Endothelial cell of umbilical vein (primary cell): ENCODE measurements around the gene KANSL1. TPM values are rescaled to one million over a fixed set of nuclear protein-coding genes. Genes with fewer than 3 reads are reported as not detected.

Experiments used
- BruUV-seq: library from RNA; stranded (reverse); fragments of 400-500 nt; replicated peaks from 2 replicates; lab custom pipeline; 2021; lab: Mats Ljungman, UMichigan
- CTCF ChIA-PET: fragments of 300-600, 350-600 bp; sonication (Branson Sonifier 250); formaldehyde crosslinking; loops from one replicate; lab custom pipeline; 2021; ENCODE audit warnings: antibody characterized with exemption, inconsistent platforms; lab: Charles Lee
- POLR2A ChIA-PET: fragments of 300-600, 350-600 bp; sonication (Branson Sonifier 250); formaldehyde crosslinking; loops from one replicate; lab custom pipeline; 2021; ENCODE audit warnings: antibody characterized with exemption, inconsistent platforms; lab: Charles Lee
- DNase-seq: peaks from one replicate; pipeline ENCODE4 v3.0.0-alpha.2; 2011; ENCODE audit warnings: low read depth, low spot score
- FAIRE-seq: peaks from 2 replicates; lab custom pipeline; 2011; peaks lifted over from hg19 to GRCh38; lab: Jason Lieb, UNC
- H2AFZ ChIP-seq: 2 replicates; pipeline ENCODE4 v1.6.0; 2012; ENCODE audit warnings: low read depth, low read length, control low read depth, inconsistent platforms
- H3K27ac ChIP-seq: 2 replicates; pipeline ENCODE4 v1.5.1; 2011; ENCODE audit warnings: low read depth, mild to moderate bottlenecking, control low read depth, low read length, moderate library complexity; ENCODE audit not compliant: insufficient read depth
- H3K27me3 ChIP-seq, 2 experiments: 2 replicates each; pipeline versions ENCODE4 v1.6.0 to v1.6.1; 2011; ENCODE audit warnings: low read length in 2 of 2, mixed read lengths in 1 of 2; ENCODE audit not compliant: control insufficient read depth in 2 of 2, insufficient read depth in 2 of 2
- H3K36me3 ChIP-seq, 2 experiments: 2 replicates in 1 of 2; 3 replicates in 1 of 2; pipeline ENCODE4 v1.5.1; 2011; ENCODE audit warnings: low read length in 2 of 2, mild to moderate bottlenecking in 1 of 2, moderate library complexity in 1 of 2; ENCODE audit not compliant: control insufficient read depth in 2 of 2, insufficient read depth in 2 of 2; ENCODE audit errors: extremely low read depth in 1 of 2
- H3K4me1 ChIP-seq: 3 replicates; pipeline ENCODE4 v1.5.1; 2011; ENCODE audit warnings: mild to moderate bottlenecking, low read length; ENCODE audit not compliant: control insufficient read depth, insufficient read depth; ENCODE audit errors: extremely low read depth
- H3K4me2 ChIP-seq: 2 replicates; pipeline ENCODE4 v1.6.1; 2011; ENCODE audit warnings: low read length, control low read depth, mixed read lengths; ENCODE audit not compliant: insufficient read depth
- H3K4me3 ChIP-seq, 3 experiments: fragments of 200-600 bp in 1 of 3; sonication (generic), shearing (Covaris generic) in 1 of 3; replicated peaks in 1 of 3; 2 replicates each; pipeline ENCODE4 v1.5.1; 2011 to 2016; ENCODE audit warnings: control low read depth in 3 of 3, low read length in 3 of 3, mild to moderate bottlenecking in 2 of 3, inconsistent platforms in 1 of 3, low read depth in 1 of 3, moderate library complexity in 1 of 3; ENCODE audit not compliant: insufficient read depth in 1 of 3
- H3K79me2 ChIP-seq: 2 replicates; pipeline ENCODE4 v1.6.0; 2012; ENCODE audit warnings: low read length, inconsistent platforms; ENCODE audit not compliant: control insufficient read depth, insufficient read depth
- H3K9ac ChIP-seq: replicated peaks from 2 replicates; pipeline ENCODE3; 2011; ENCODE audit warnings: low read length, control low read depth; ENCODE audit not compliant: insufficient read depth; ENCODE audit errors: extremely low read depth
- H3K9me1 ChIP-seq: replicated peaks from 3 replicates; pipeline ENCODE4 v1.6.0; 2011; ENCODE audit warnings: mild to moderate bottlenecking, low read length; ENCODE audit not compliant: control insufficient read depth, insufficient read depth; ENCODE audit errors: extremely low read depth
- H3K9me3 ChIP-seq: replicated peaks from 2 replicates; pipeline ENCODE4 v1.5.1; 2012; ENCODE audit warnings: low read length, inconsistent platforms; ENCODE audit not compliant: control insufficient read depth, insufficient read depth
- H4K20me1 ChIP-seq: replicated peaks from 2 replicates; pipeline ENCODE3; 2011; ENCODE audit warnings: mild to moderate bottlenecking, low read length; ENCODE audit not compliant: control insufficient read depth, insufficient read depth; ENCODE audit errors: extremely low read depth
- CTCF ChIP-seq, 2 donors: IDR thresholded peaks; 1 replicate in 1 of 2; 2 replicates in 1 of 2; pipeline ENCODE4 v1.5.1; 2011; ENCODE audit warnings: low read length in 2 of 2, mild to moderate bottlenecking in 2 of 2, moderate library complexity in 2 of 2, control low read depth in 1 of 2, inconsistent platforms in 1 of 2, low read depth in 1 of 2; ENCODE audit not compliant: insufficient read depth in 1 of 2; ENCODE audit errors: extremely low read depth in 1 of 2
- EZH2 ChIP-seq: IDR thresholded peaks from 2 replicates; pipeline ENCODE4 v1.6.1; 2012; ENCODE audit warnings: borderline replicate concordance, low read depth, mild to moderate bottlenecking, moderate library complexity, low read length, inconsistent platforms; ENCODE audit not compliant: severe bottlenecking
- FOS ChIP-seq: IDR thresholded peaks from 2 replicates; pipeline ENCODE4 v1.6.1; 2011; ENCODE audit warnings: mild to moderate bottlenecking, low read length, moderate library complexity, borderline replicate concordance; ENCODE audit not compliant: insufficient read depth
- GATA2 ChIP-seq: IDR thresholded peaks from 2 replicates; pipeline ENCODE4 v1.7.0; 2011; ENCODE audit warnings: low read depth, mild to moderate bottlenecking, moderate library complexity, mixed read lengths, low read length; ENCODE audit not compliant: insufficient read length, insufficient read depth
- JUN ChIP-seq: IDR thresholded peaks from 2 replicates; pipeline ENCODE4 v1.6.1; 2011; ENCODE audit warnings: borderline replicate concordance, low read depth; ENCODE audit not compliant: insufficient read length, insufficient read depth
- MAX ChIP-seq: IDR thresholded peaks from 2 replicates; pipeline ENCODE4 v1.6.1; 2011; ENCODE audit not compliant: insufficient read depth, insufficient read length
- MYC ChIP-seq: IDR thresholded peaks from one replicate; pipeline ENCODE4 v1.6.1; 2011; ENCODE audit warnings: mild to moderate bottlenecking, low read depth, low read length
- POLR2A ChIP-seq: IDR thresholded peaks from 2 replicates; pipeline ENCODE4 v1.6.1; 2012; ENCODE audit warnings: low read depth, mild to moderate bottlenecking, control low read depth, low read length
- POLR2AphosphoS5 ChIP-seq: IDR thresholded peaks from 2 replicates; pipeline ENCODE4 v1.6.1; 2012; ENCODE audit warnings: low read depth, mild to moderate bottlenecking, control low read depth, low read length, moderate library complexity; ENCODE audit not compliant: insufficient read depth
- dilution Hi-C: fragments of 300-500 bp; cut with MboI; formaldehyde crosslinking; loops from one replicate; pipeline ENCODE4 v1.15.0; 2019; ENCODE audit warnings: low sequenced_read_pairs; ENCODE audit not compliant: extremely low pct_ligation_motif_present
- intact Hi-C: fragments of 100-400 bp; cut with micrococcal nuclease; formaldehyde crosslinking; loops from one replicate; pipeline ENCODE4 v1.10.0; 2022
- polyA plus RNA-seq, 4 experiments: library from polyadenylated mRNA; depleted of rRNA in 3 of 4; stranded (reverse) in 3 of 4; unstranded in 1 of 4; fragments of >200 nt; gene quantifications; 2 replicates each; pipeline versions ENCODE4 v1.2.1 to v1.2.3, GENCODE V29; 2011 to 2012; ENCODE audit warnings: missing spikeins in 1 of 4
- total RNA-seq: library from RNA; stranded (reverse); gene quantifications from 2 replicates; pipeline ENCODE4 v1.2.3, GENCODE V29; 2021

KANSL1 gene
- total and polyA plus RNA-seq, 2 donors (not counting 3 experiments of a cell fraction or from before 2014, with no cell fraction given): 29.1 to 74.0 TPM

- peaks cover 14% of the 10 kb centered on the region for H3K79me2 ChIP-seq
- H3K36me3 ChIP-seq: peaks cover 2 to 4% of the 10 kb centered on the region in 2 experiments
- H3K27me3 ChIP-seq: no peaks in the 10 kb centered on the region
- no peak overlapping the region for H3K27ac ChIP-seq
- ChIA-PET CTCF (interaction anchor here (1.0 to 4.9 kb wide), 6 partner anchors 15 to 151 kb away, joined by 3 to 98 read pairs (median 6); partner anchors contain the start of gene KANSL1), POLR2A (no interaction called here)
- intact Hi-C loops (loop anchor here (5.0 kb wide), 1 partner anchor 48 kb away; no protein-coding TSS in a partner anchor), dilution Hi-C loops (no loop called here)
- BruUV-seq: no TSS peak
- no peak overlapping the region for H3K4me2 ChIP-seq
- no peak overlapping the region for H3K9ac ChIP-seq
- H2AFZ ChIP-seq: no peak overlapping the region
- no peaks in the 10 kb centered on the region for H4K20me1 ChIP-seq
- H3K9me1 ChIP-seq: no peaks in the 10 kb centered on the region
- peaks cover 22% of the 10 kb centered on the region for H3K4me1 ChIP-seq
- no peak for FAIRE-seq
- TF ChIP-seq MAX: no peak
- TF ChIP-seq MYC: no peak
- no peak for TF ChIP-seq FOS
- TF ChIP-seq EZH2: no peak
- no peak for TF ChIP-seq POLR2AphosphoS5
- no peak for TF ChIP-seq JUN
- no peak for TF ChIP-seq GATA2
- no peak for TF ChIP-seq CTCF (IDR thresholded peaks at IDR 0.05; ENCODE audit: extremely low read depth in 1 of 2, insufficient read depth in 1 of 2, low read depth in 1 of 2, low read length in 2 of 2)
- TF ChIP-seq POLR2A: no peak
- H3K4me3 ChIP-seq: no peak overlapping the region
- H3K9me3 ChIP-seq: no peaks in the 10 kb centered on the region
- no peak for DNase-seq
Observed at GRCh38 chr17:46059486-46059885, 133.7 kb downstream of the KANSL1 start.
